NCI-H1105 (cell line): Measurements from ENCODE around the gene CDT1.

Source experiments
- DNase-seq: peaks from one replicate; lab custom pipeline; 2025; lab: John Stamatoyannopoulos, UW

Gene CDT1

GRCh38 chr16:88856828-88857727 lies 53.5 kb downstream of the CDT1 start, which contains the start of the genes GALNS and TRAPPC2L:
Gene GALNS, minus strand, starts transcription at chr16:88856947. Its CDS starts 70 bp downstream, at chr16:88856877.
Gene TRAPPC2L, plus strand, starts transcription at chr16:88857127. Its CDS starts 24 bp downstream, at chr16:88857151.
- DNase-seq = peak; percentile 86

GRCh38 chr16:88857728-88858339 lies 54.2 kb downstream of the CDT1 start:
- DNase-seq = no peak
